GM23338 (cell line): ENCODE results near the gene LOXHD1. TPM values are rescaled to one million over a fixed set of nuclear protein-coding genes. Genes with fewer than 3 reads are reported as not detected.

Experiments used
- ATAC-seq: fragments of 200-7000 bp; cut with Tn5 transposase; 3 replicates; pipeline ENCODE4 v1.9.1; 2020
- DNase-seq: peaks from one replicate; pipeline ENCODE4 v3.0.0-alpha.2; 2015; ENCODE audit warnings: low spot score
- H2AFZ ChIP-seq: fragments of 200-600 bp; sonication (generic); 2 replicates; pipeline ENCODE4 v1.8.0; 2016; ENCODE audit warnings: antibody characterized with exemption, mild to moderate bottlenecking, moderate library complexity
- H3F3A ChIP-seq: fragments of 200-600 bp; sonication (generic); replicated peaks from 2 replicates; pipeline ENCODE4 v1.8.0; 2017; ENCODE audit warnings: antibody characterized with exemption, mixed run types, low read depth
- H3K27ac ChIP-seq: fragments of 200-600 bp; sonication (generic); 2 replicates; pipeline ENCODE4 v1.6.1; 2016; ENCODE audit warnings: low read depth
- H3K27me3 ChIP-seq: fragments of 200-600 bp; sonication (generic); 2 replicates; pipeline ENCODE4 v1.8.0; 2016; ENCODE audit warnings: mild to moderate bottlenecking, mixed run types, moderate library complexity; ENCODE audit not compliant: insufficient read depth
- H3K36me3 ChIP-seq: fragments of 200-600 bp; sonication (generic); 2 replicates; pipeline ENCODE4 v1.8.0; 2016; ENCODE audit warnings: mild to moderate bottlenecking; ENCODE audit not compliant: insufficient read depth
- H3K4me1 ChIP-seq: fragments of 200-600 bp; sonication (generic); 2 replicates; pipeline ENCODE4 v1.8.0; 2016; ENCODE audit warnings: mild to moderate bottlenecking, moderate library complexity; ENCODE audit not compliant: insufficient read depth
- H3K4me2 ChIP-seq: fragments of 200-600 bp; sonication (generic); 2 replicates; pipeline ENCODE4 v1.7.1; 2017; ENCODE audit warnings: mixed run types
- H3K4me3 ChIP-seq: fragments of 200-600 bp; sonication (generic); 2 replicates; pipeline ENCODE4 v1.6.1; 2016; ENCODE audit warnings: mixed run types
- H3K79me2 ChIP-seq: fragments of 200-600 bp; sonication (generic); replicated peaks from 2 replicates; pipeline ENCODE4 v1.8.0; 2017; ENCODE audit warnings: mild to moderate bottlenecking; ENCODE audit not compliant: insufficient read depth
- H3K9me2 ChIP-seq: fragments of 200-600 bp; sonication (generic); 2 replicates; pipeline ENCODE4 v1.8.0; 2017; ENCODE audit not compliant: insufficient read depth
- H4K20me1 ChIP-seq: fragments of 200-600 bp; sonication (generic); replicated peaks from 2 replicates; pipeline ENCODE4 v1.8.0; 2017; ENCODE audit warnings: mild to moderate bottlenecking; ENCODE audit not compliant: insufficient read depth
- H3K27ac Mint-ChIP-seq: 2 replicates; pipeline ENCODE4 v1.8.0; 2020; ENCODE audit warnings: inconsistent platforms, mild to moderate bottlenecking, moderate library complexity, mixed read lengths
- H3K27me3 Mint-ChIP-seq: 3 replicates; pipeline ENCODE4 v1.8.0; 2022; ENCODE audit warnings: low read depth, mild to moderate bottlenecking, moderate library complexity, mixed read lengths, inconsistent platforms; ENCODE audit not compliant: insufficient read depth, poor library complexity
- H3K36me3 Mint-ChIP-seq: 3 replicates; pipeline ENCODE4 v1.8.0; 2021; ENCODE audit warnings: low read depth, mild to moderate bottlenecking, inconsistent platforms, moderate library complexity, mixed read lengths
- H3K4me1 Mint-ChIP-seq: 3 replicates; pipeline ENCODE4 v1.8.0; 2020; ENCODE audit warnings: mild to moderate bottlenecking, inconsistent platforms, mixed read lengths
- H3K4me3 Mint-ChIP-seq: 3 replicates; pipeline ENCODE4 v1.8.0; 2021; ENCODE audit warnings: moderate library complexity, mild to moderate bottlenecking, inconsistent platforms, mixed read lengths
- H3K9me3 Mint-ChIP-seq: 3 replicates; pipeline ENCODE4 v1.8.0; 2020; ENCODE audit warnings: moderate library complexity, mild to moderate bottlenecking, inconsistent platforms, mixed read lengths
- CREB1 ChIP-seq: fragments of 250-450 bp; sonication (Bioruptor Pico); IDR thresholded peaks from 2 replicates; pipeline ENCODE4 v1.5.0; 2020; ENCODE audit warnings: low read depth, mild to moderate bottlenecking, moderate library complexity
- CTCF ChIP-seq, 2 experiments: fragments of 200-600 bp in 1 of 2; sonication (generic) in 1 of 2; conservative IDR thresholded peaks; 2 replicates each; pipeline versions ENCODE4 v1.5.1 to v1.6.1; 2016 to 2017; ENCODE audit warnings: antibody characterized with exemption in 2 of 2, low read depth in 2 of 2, mild to moderate bottlenecking in 2 of 2, moderate library complexity in 1 of 2
- EZH2 ChIP-seq: fragments of 200-600 bp; sonication (generic); IDR thresholded peaks from one replicate; pipeline ENCODE4 v1.8.0; 2017; ENCODE audit warnings: antibody characterized with exemption, mild to moderate bottlenecking, low read depth; ENCODE audit not compliant: unreplicated experiment
- EZH2phosphoT487 ChIP-seq: fragments of 200-600 bp; sonication (generic); IDR thresholded peaks from one replicate; pipeline ENCODE4 v1.8.1; 2018; ENCODE audit warnings: antibody characterized with exemption; ENCODE audit not compliant: unreplicated experiment
- JUNB ChIP-seq: IDR thresholded peaks from one replicate; pipeline ENCODE4 v1.6.1; 2016; ENCODE audit warnings: antibody characterized with exemption; ENCODE audit not compliant: unreplicated experiment
- NANOG ChIP-seq: IDR thresholded peaks from 2 replicates; pipeline ENCODE4 v1.6.1; 2016; ENCODE audit warnings: antibody characterized with exemption, borderline replicate concordance
- POLR2AphosphoS5 ChIP-seq: IDR thresholded peaks from 2 replicates; pipeline ENCODE4 v1.6.1; 2016; ENCODE audit warnings: antibody characterized with exemption, low read depth
- STAT1 ChIP-seq: IDR thresholded peaks from one replicate; pipeline ENCODE4 v1.6.1; 2016; ENCODE audit warnings: antibody characterized with exemption; ENCODE audit not compliant: unreplicated experiment
- ZNF114 ChIP-seq: fragments of 250-450 bp; sonication (Bioruptor Pico); IDR thresholded peaks from 2 replicates; pipeline ENCODE4 v1.5.0; 2020; ENCODE audit warnings: mild to moderate bottlenecking, moderate library complexity
- ZNF331 ChIP-seq: fragments of 250-450 bp; sonication (Bioruptor Pico); IDR thresholded peaks from 2 replicates; pipeline ENCODE4 v1.5.0; 2020; ENCODE audit warnings: low read depth, mild to moderate bottlenecking, moderate library complexity
- ZNF462 ChIP-seq: fragments of 250-450 bp; sonication (Bioruptor Pico); IDR thresholded peaks from 2 replicates; pipeline ENCODE4 v1.5.0; 2020; ENCODE audit warnings: mild to moderate bottlenecking, moderate library complexity
- polyA plus RNA-seq: library from polyadenylated mRNA; unstranded; fragments of >200 nt; fragmentation: Nextera tagmentation; extraction: Ambion mirVana; gene quantifications from 2 replicates; pipeline ENCODE4 v1.2.1, GENCODE V29; 2016
- total RNA-seq: library from RNA; depleted of rRNA; stranded (reverse); fragments of >200 nt; shearing (Covaris generic); gene quantifications from 2 replicates; pipeline ENCODE4 v1.2.3, GENCODE V29; 2014
- TF ChIP-seq, protein P1 (sequence below): IDR thresholded peaks from 2 replicates; pipeline ENCODE4 v1.6.1; 2016; ENCODE audit warnings: antibody characterized with exemption
- TF ChIP-seq, protein P2 (sequence below): IDR thresholded peaks from one replicate; pipeline ENCODE4 v1.6.1; 2018; ENCODE audit warnings: antibody characterized with exemption; ENCODE audit not compliant: unreplicated experiment

Gene LOXHD1
- total and polyA plus RNA-seq, 2 experiments from 2014 or later: 0.17 TPM; not detected in 1

DNA sequence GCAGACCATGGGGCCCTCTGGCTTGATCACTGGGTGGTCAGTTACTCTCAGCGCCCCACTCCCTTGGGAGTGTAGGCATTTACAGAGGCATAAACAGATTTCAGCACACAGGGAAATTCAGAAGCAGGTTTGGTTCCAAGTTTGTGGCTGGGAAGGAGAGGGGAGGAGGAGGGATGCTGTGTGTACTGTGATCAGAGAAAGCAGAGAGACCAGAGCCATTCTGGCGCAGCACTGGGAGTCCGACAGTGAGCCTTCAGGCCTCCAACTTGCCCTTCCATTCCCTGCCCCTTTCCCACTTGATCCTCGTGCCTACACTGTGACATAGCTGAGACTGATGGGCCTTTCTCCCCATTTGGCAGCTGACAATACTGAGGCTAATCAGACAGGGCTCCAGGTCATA, 47.8 kb upstream of the LOXHD1 start (continued):
- TF ChIP-seq ZNF462: no peak
- no peak for TF ChIP-seq NANOG
- TF ChIP-seq CTCF (conservative IDR thresholded peaks at IDR 0.05; ENCODE audit: low read depth in 2 of 2): no peak
- TF ChIP-seq ZNF331 (CRISPR knock-in tag): no peak
- TF ChIP-seq EZH2: no peak

GRCh38 chr18:46704189-46704588, 47.2 kb upstream of the LOXHD1 start:
- Histone ChIP-seq H4K20me1 (no peaks in the 10 kb centered on the region), H3K4me1 (peaks cover 8% of the 10 kb centered on the region), H3F3A (no peaks in the 10 kb centered on the region), H3K9me2 (no peaks in the 10 kb centered on the region), H3K27ac (no peak overlapping the region), H2AFZ (no peak overlapping the region), H3K4me2 (no peak overlapping the region), H3K36me3 (no peaks in the 10 kb centered on the region), H3K4me3 (no peak overlapping the region), H3K79me2 (no peaks in the 10 kb centered on the region), H3K27me3 (no peaks in the 10 kb centered on the region)
- Mint-ChIP-seq H3K9me3 (no peaks in the 10 kb centered on the region; the same call in 2 of the 3 replicates), H3K4me3 (no peak overlapping the region), H3K27me3 (peaks cover 1% of the 10 kb centered on the region), H3K36me3 (no peaks in the 10 kb centered on the region), H3K27ac (no peak overlapping the region), H3K4me1 (peaks cover 14% of the 10 kb centered on the region)
- ATAC-seq: no peak
- DNase-seq: no peak
- TF ChIP-seq CREB1 (no peak), EZH2phosphoT487 (no peak), NANOG (no peak), POLR2AphosphoS5 (no peak), ZNF114 (CRISPR knock-in tag) (no peak), ZNF331 (CRISPR knock-in tag) (no peak), EZH2 (no peak), JUNB (no peak), STAT1 (no peak)
- TF ChIP-seq, protein P1, sequence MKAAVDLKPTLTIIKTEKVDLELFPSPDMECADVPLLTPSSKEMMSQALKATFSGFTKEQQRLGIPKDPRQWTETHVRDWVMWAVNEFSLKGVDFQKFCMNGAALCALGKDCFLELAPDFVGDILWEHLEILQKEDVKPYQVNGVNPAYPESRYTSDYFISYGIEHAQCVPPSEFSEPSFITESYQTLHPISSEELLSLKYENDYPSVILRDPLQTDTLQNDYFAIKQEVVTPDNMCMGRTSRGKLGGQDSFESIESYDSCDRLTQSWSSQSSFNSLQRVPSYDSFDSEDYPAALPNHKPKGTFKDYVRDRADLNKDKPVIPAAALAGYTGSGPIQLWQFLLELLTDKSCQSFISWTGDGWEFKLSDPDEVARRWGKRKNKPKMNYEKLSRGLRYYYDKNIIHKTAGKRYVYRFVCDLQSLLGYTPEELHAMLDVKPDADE: no peak
- TF ChIP-seq, protein P2, sequence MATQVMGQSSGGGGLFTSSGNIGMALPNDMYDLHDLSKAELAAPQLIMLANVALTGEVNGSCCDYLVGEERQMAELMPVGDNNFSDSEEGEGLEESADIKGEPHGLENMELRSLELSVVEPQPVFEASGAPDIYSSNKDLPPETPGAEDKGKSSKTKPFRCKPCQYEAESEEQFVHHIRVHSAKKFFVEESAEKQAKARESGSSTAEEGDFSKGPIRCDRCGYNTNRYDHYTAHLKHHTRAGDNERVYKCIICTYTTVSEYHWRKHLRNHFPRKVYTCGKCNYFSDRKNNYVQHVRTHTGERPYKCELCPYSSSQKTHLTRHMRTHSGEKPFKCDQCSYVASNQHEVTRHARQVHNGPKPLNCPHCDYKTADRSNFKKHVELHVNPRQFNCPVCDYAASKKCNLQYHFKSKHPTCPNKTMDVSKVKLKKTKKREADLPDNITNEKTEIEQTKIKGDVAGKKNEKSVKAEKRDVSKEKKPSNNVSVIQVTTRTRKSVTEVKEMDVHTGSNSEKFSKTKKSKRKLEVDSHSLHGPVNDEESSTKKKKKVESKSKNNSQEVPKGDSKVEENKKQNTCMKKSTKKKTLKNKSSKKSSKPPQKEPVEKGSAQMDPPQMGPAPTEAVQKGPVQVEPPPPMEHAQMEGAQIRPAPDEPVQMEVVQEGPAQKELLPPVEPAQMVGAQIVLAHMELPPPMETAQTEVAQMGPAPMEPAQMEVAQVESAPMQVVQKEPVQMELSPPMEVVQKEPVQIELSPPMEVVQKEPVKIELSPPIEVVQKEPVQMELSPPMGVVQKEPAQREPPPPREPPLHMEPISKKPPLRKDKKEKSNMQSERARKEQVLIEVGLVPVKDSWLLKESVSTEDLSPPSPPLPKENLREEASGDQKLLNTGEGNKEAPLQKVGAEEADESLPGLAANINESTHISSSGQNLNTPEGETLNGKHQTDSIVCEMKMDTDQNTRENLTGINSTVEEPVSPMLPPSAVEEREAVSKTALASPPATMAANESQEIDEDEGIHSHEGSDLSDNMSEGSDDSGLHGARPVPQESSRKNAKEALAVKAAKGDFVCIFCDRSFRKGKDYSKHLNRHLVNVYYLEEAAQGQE: no peak
